GM06990 (cell line): Measurements from ENCODE around the gene WFDC9.
"Not testable (repeated sequence)": the region's sequence is repeated elsewhere in the genome, so short reads cannot be mapped to it uniquely, and the experiment has no call there.

Experiments used
- DNase-seq: peaks from one replicate; pipeline ENCODE4 v3.0.0-alpha.2; 2011; ENCODE audit not compliant: insufficient read length; ENCODE audit errors: extremely low read depth
- H3K27me3 ChIP-seq: replicated peaks from 2 replicates; pipeline ENCODE4 v1.6.0; 2011; ENCODE audit warnings: low read length; ENCODE audit not compliant: control insufficient read depth, insufficient read depth
- H3K36me3 ChIP-seq: 2 replicates; pipeline ENCODE4 v1.5.1; 2011; ENCODE audit warnings: low read length; ENCODE audit not compliant: control insufficient read depth, insufficient read depth
- H3K4me3 ChIP-seq: replicated peaks from 2 replicates; pipeline ENCODE4 v1.5.1; 2011; ENCODE audit warnings: low read depth, mild to moderate bottlenecking, control low read depth, low read length
- TF ChIP-seq, protein P1 (sequence below): IDR thresholded peaks from 2 replicates; pipeline ENCODE4 v1.5.1; 2011; ENCODE audit warnings: low read length, control low read depth, mild to moderate bottlenecking, inconsistent platforms; ENCODE audit not compliant: insufficient read depth, poor library complexity, severe bottlenecking

Gene WFDC9

GRCh38 chr20:45576995-45577394 is 54.1 kb downstream of the WFDC9 start:
- H3K27me3 ChIP-seq = no peaks in the 10 kb centered on the region
- no peaks in the 10 kb centered on the region for H3K36me3 ChIP-seq
- H3K4me3 ChIP-seq = no peak overlapping the region
- TF ChIP-seq, protein P1, sequence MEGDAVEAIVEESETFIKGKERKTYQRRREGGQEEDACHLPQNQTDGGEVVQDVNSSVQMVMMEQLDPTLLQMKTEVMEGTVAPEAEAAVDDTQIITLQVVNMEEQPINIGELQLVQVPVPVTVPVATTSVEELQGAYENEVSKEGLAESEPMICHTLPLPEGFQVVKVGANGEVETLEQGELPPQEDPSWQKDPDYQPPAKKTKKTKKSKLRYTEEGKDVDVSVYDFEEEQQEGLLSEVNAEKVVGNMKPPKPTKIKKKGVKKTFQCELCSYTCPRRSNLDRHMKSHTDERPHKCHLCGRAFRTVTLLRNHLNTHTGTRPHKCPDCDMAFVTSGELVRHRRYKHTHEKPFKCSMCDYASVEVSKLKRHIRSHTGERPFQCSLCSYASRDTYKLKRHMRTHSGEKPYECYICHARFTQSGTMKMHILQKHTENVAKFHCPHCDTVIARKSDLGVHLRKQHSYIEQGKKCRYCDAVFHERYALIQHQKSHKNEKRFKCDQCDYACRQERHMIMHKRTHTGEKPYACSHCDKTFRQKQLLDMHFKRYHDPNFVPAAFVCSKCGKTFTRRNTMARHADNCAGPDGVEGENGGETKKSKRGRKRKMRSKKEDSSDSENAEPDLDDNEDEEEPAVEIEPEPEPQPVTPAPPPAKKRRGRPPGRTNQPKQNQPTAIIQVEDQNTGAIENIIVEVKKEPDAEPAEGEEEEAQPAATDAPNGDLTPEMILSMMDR = no peak
- DNase-seq = no peak

DNA sequence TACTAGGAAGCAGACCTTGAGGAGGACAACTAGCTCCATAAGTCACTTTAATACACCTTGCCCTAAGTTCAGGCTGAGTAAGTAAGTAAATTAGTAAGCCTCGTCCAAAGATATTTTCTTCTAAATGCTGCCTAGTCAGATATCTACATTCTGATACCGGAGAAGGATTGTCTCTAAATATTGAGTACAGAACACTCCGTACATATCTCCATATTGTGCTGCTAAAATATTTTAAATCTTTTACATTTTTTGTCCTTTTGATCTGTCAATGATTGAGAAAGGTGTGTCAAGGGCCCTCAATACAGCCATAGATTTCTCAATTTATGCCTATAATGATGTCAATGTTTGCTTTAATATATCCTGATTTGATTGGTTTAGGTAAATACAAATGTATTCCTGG is 55.2 kb downstream of the WFDC9 start:
- DNase-seq = no peak
- TF ChIP-seq, protein P1 = no peak
- Histone ChIP-seq H3K27me3 (no peaks in the 10 kb centered on the region), H3K36me3 (no peaks in the 10 kb centered on the region), H3K4me3 (no peak overlapping the region)

GRCh38 chr20:45569650-45570049 is 61.4 kb downstream of the WFDC9 start:
- DNase-seq, H3K27me3 ChIP-seq, H3K4me3 ChIP-seq, H3K36me3 ChIP-seq: not testable (repeated sequence)

- no peaks in the 10 kb centered on the region for H3K27me3 ChIP-seq
- H3K4me3 ChIP-seq = no peak overlapping the region
- DNase-seq = no peak
- no peaks in the 10 kb centered on the region for H3K36me3 ChIP-seq
- TF ChIP-seq, protein P1 = no peak
Observed at GRCh38 chr20:45564760-45565276, 66.3 kb downstream of the WFDC9 start.
